Endometrium (tissue), 2 donors: ENCODE measurements around the gene EFCAB11.

Experiments used
- FAIRE-seq: peaks from 2 replicates; lab custom pipeline; 2012; peaks lifted over from hg19 to GRCh38; lab: Jason Lieb, UNC
- donor health status: control.
- donor health status: control.

EFCAB11 gene

GRCh38 chr14:89956661-89957009 lies 2.1 kb upstream of the EFCAB11 start:
- no peak for FAIRE-seq

- peak; percentile 18 for FAIRE-seq
These were observed 1.5 kb upstream of the EFCAB11 start, which contains the start of gene TDP1 for GRCh38 chr14:89955745-89956660. TDP1 (plus strand) TSS chr14:89955927; CDS start chr14:89963115, 7,188 bp downstream.

- no peak for FAIRE-seq
These were observed 653 bp upstream of the EFCAB11 start for GRCh38 chr14:89955022-89955744.

- no peak for FAIRE-seq
These were observed 928 bp downstream of the EFCAB11 start for GRCh38 chr14:89953602-89954001.

- no peak for FAIRE-seq
These were observed 2.0 kb downstream of the EFCAB11 start for GRCh38 chr14:89952576-89952975.

GRCh38 chr14:89947344-89947743 lies 7.2 kb downstream of the EFCAB11 start:
- no peak for FAIRE-seq

- no peak for FAIRE-seq
These were observed 12.6 kb downstream of the EFCAB11 start for GRCh38 chr14:89941830-89942377.

- FAIRE-seq: no peak
These were observed 17.8 kb downstream of the EFCAB11 start for GRCh38 chr14:89936654-89937185.

GRCh38 chr14:89933002-89933401 lies 21.5 kb downstream of the EFCAB11 start:
- no peak for FAIRE-seq

- FAIRE-seq: no peak
These were observed 27.2 kb downstream of the EFCAB11 start for GRCh38 chr14:89927186-89927865.

- FAIRE-seq: peak; percentile 51
These were observed 27.8 kb downstream of the EFCAB11 start for GRCh38 chr14:89926694-89927093.

- FAIRE-seq: no peak
These were observed 30.3 kb downstream of the EFCAB11 start for GRCh38 chr14:89924268-89924667.

- no peak for FAIRE-seq
These were observed 32.3 kb downstream of the EFCAB11 start for GRCh38 chr14:89922031-89922907.

GRCh38 chr14:89921346-89921745 lies 33.2 kb downstream of the EFCAB11 start:
- no peak for FAIRE-seq

GRCh38 chr14:89920056-89920455 lies 34.5 kb downstream of the EFCAB11 start:
- FAIRE-seq: no peak

- no peak for FAIRE-seq
These were observed 35.8 kb downstream of the EFCAB11 start for GRCh38 chr14:89918721-89919120.

- peak; percentile 85 for FAIRE-seq
These were observed 39.2 kb downstream of the EFCAB11 start for GRCh38 chr14:89915114-89915878.

GRCh38 chr14:89912667-89913211 lies 41.8 kb downstream of the EFCAB11 start:
- FAIRE-seq: no peak

- no peak for FAIRE-seq
These were observed 42.3 kb downstream of the EFCAB11 start for GRCh38 chr14:89912221-89912620.
